GM10248 (cell line): Measurements from ENCODE around the gene DDX41.

Experiments used
- CTCF ChIA-PET: fragments of 300-600 bp; sonication (Branson Sonifier 250); formaldehyde crosslinking; extraction: SDS; loops from one replicate; lab custom pipeline; 2021; ENCODE audit warnings: antibody characterized with exemption; lab: Yijun Ruan, JAX
- POLR2A ChIA-PET: fragments of 350-650 bp; sonication (Branson Sonifier 250); formaldehyde crosslinking; extraction: SDS; loops from one replicate; lab custom pipeline; 2020; ENCODE audit warnings: antibody characterized with exemption; lab: Yijun Ruan, JAX
- DNase-seq: peaks from one replicate; pipeline ENCODE4 v3.0.0; 2012; ENCODE audit errors: extremely low spot score
- CTCF ChIP-seq: IDR thresholded peaks from 2 replicates; pipeline ENCODE4 v1.5.1; 2012; ENCODE audit warnings: mild to moderate bottlenecking, low read depth; ENCODE audit errors: extremely low read depth, missing control alignments, control extremely low read depth

The DDX41 gene

GRCh38 chr5:177509991-177510566, 6.7 kb downstream of the DDX41 start:
- no peak for TF ChIP-seq CTCF
- POLR2A ChIA-PET = interaction anchor here (0.6 to 3.1 kb wide), 7 partner anchors 13 to 1008 kb away, joined by 3 to 17 read pairs (median 3); partner anchors contain the start of genes GRK6 and PDLIM7
- peak; percentile 75 for DNase-seq
- CTCF ChIA-PET = interaction anchor here (1.0 to 12.3 kb wide), 8 partner anchors 11 to 194 kb away, joined by 3 to 115 read pairs (median 4); partner anchors contain the start of gene PDLIM7

- peak; percentile 66 for DNase-seq
- ChIA-PET POLR2A (interaction anchor here (0.6 to 3.1 kb wide), 7 partner anchors 13 to 1008 kb away, joined by 3 to 17 read pairs (median 3); partner anchors contain the start of gene PDLIM7), CTCF (interaction anchor here (0.9 to 12.3 kb wide), 11 partner anchors 11 to 199 kb away, joined by 3 to 115 read pairs (median 4); partner anchors contain the start of gene PDLIM7)
- no peak for TF ChIP-seq CTCF
Observed at GRCh38 chr5:177509381-177509951, 7.3 kb downstream of the DDX41 start, which contains the start of gene DOK3. TSS of gene DOK3 (minus strand) at chr5:177509826. CDS start at chr5:177509540, 286 bp downstream.

GRCh38 chr5:177508837-177509236, 7.9 kb downstream of the DDX41 start:
- POLR2A ChIA-PET = interaction anchor here (0.7 to 3.1 kb wide), 4 partner anchors 12 to 196 kb away, joined by 3 to 17 read pairs (median 3); partner anchors contain the start of gene PDLIM7
- CTCF ChIA-PET = interaction anchor here (0.8 to 12.3 kb wide), 13 partner anchors 10 to 199 kb away, joined by 3 to 115 read pairs (median 3); partner anchors contain the start of gene PDLIM7
- peak; percentile 66 for DNase-seq
- TF ChIP-seq CTCF = no peak

- ChIA-PET POLR2A (interaction anchor here (0.5 to 3.1 kb wide), 3 partner anchors 11 to 42 kb away, joined by 3 to 17 read pairs (median 3); partner anchors contain the start of gene PDLIM7), CTCF (interaction anchor here (0.8 to 12.3 kb wide), 9 partner anchors 9 to 119 kb away, joined by 3 to 115 read pairs (median 4); partner anchors contain the start of gene PDLIM7)
- no peak for TF ChIP-seq CTCF
- no peak for DNase-seq
Observed at GRCh38 chr5:177508221-177508611, 8.5 kb downstream of the DDX41 start.

- no peak for DNase-seq
- CTCF ChIA-PET = interaction anchor here (1.2 to 12.3 kb wide), 6 partner anchors 9 to 104 kb away, joined by 3 to 115 read pairs (median 16); partner anchors contain the start of gene PDLIM7
- no peak for TF ChIP-seq CTCF
- POLR2A ChIA-PET = interaction anchor here (0.5 to 3.1 kb wide), 2 partner anchors 11 to 42 kb away, joined by 3 to 17 read pairs; partner anchors contain the start of gene PDLIM7
Observed at GRCh38 chr5:177507596-177508220, 9.1 kb downstream of the DDX41 start.

GRCh38 chr5:177507165-177507564, 9.6 kb downstream of the DDX41 start:
- CTCF ChIA-PET = interaction anchor here (1.4 to 12.3 kb wide), 4 partner anchors 8 to 103 kb away, joined by 4 to 115 read pairs (median 47); partner anchors contain the start of gene PDLIM7
- POLR2A ChIA-PET = no interaction called here
- TF ChIP-seq CTCF = peak; percentile 7
- no peak for DNase-seq
